ENCODE measurements around the gene LARP6. TPM values are rescaled to one million over a fixed set of nuclear protein-coding genes. Genes with fewer than 3 reads are reported as not detected.

LARP6 gene
- 17.5 and 22.6 TPM in 2 replicates for total RNA-seq
- long read RNA-seq, partial matches to known transcripts: 1 of 3 reads
- long read RNA-seq, other reads (novel, unspliced or antisense): 2 of 3 reads

- peaks cover 20% of the 10 kb centered on the region for H3K27me3 Mint-ChIP-seq
- H3K36me3 Mint-ChIP-seq (ENCODE audit: insufficient read depth): peaks cover 5% of the 10 kb centered on the region
- H3K4me1 Mint-ChIP-seq (ENCODE audit: low read depth): peaks cover 9% of the 10 kb centered on the region
- DNase-seq (ENCODE audit: low spot score, unreplicated experiment): peak; percentile 58
- no peak for TF ChIP-seq CTCF (IDR thresholded peaks at IDR 0.05; ENCODE audit: unreplicated experiment)
- H3K4me3 Mint-ChIP-seq (ENCODE audit: low read depth): peak within 1 kb of the TSS; percentile 92
- H3K27ac Mint-ChIP-seq: peak within 1 kb of the TSS; percentile 95
- H3K9me3 Mint-ChIP-seq (ENCODE audit: low read depth): no peaks in the 10 kb centered on the region
Observed at GRCh38 chr15:70853973-70854665, at the start of gene LARP6. Gene LARP6 (minus strand): TSS chr15:70854157. CDS start chr15:70854088, 69 bp downstream.

- no peak for DNase-seq (ENCODE audit: low spot score, unreplicated experiment)
- H3K27me3 Mint-ChIP-seq: no peaks in the 10 kb centered on the region
- no peak overlapping the region for H3K27ac Mint-ChIP-seq
- TF ChIP-seq CTCF (IDR thresholded peaks at IDR 0.05; ENCODE audit: unreplicated experiment): no peak
- H3K36me3 Mint-ChIP-seq (ENCODE audit: insufficient read depth): peaks cover 17% of the 10 kb centered on the region
- no peak overlapping the region for H3K4me3 Mint-ChIP-seq (ENCODE audit: low read depth)
- no peaks in the 10 kb centered on the region for H3K4me1 Mint-ChIP-seq (ENCODE audit: low read depth)
- H3K9me3 Mint-ChIP-seq (ENCODE audit: low read depth): peaks cover 11% of the 10 kb centered on the region
Observed at GRCh38 chr15:70902107-70902506, 48.1 kb upstream of the LARP6 start.

- peak; percentile 47 for TF ChIP-seq CTCF (IDR thresholded peaks at IDR 0.05; ENCODE audit: unreplicated experiment)
- peaks cover 15% of the 10 kb centered on the region for H3K4me1 Mint-ChIP-seq (ENCODE audit: low read depth)
- peak overlapping the region; percentile 99 for H3K4me3 Mint-ChIP-seq (ENCODE audit: low read depth)
- peak overlapping the region; percentile 92 for H3K27ac Mint-ChIP-seq
- H3K27me3 Mint-ChIP-seq: no peaks in the 10 kb centered on the region
- no peaks in the 10 kb centered on the region for H3K9me3 Mint-ChIP-seq (ENCODE audit: low read depth)
- DNase-seq (ENCODE audit: low spot score, unreplicated experiment): no peak
- H3K36me3 Mint-ChIP-seq (ENCODE audit: insufficient read depth): peaks cover 6% of the 10 kb centered on the region
Observed at GRCh38 chr15:70892912-70893560, 39.1 kb upstream of the LARP6 start.

GRCh38 chr15:70892002-70892911 is 38.3 kb upstream of the LARP6 start, which contains the start of the genes LRRC49 and THAP10:
Gene LRRC49 (plus strand): TSS chr15:70892826. CDS start chr15:70892895, 69 bp downstream.
Gene THAP10 (minus strand): TSS chr15:70892433. CDS start chr15:70892272, 161 bp downstream.
- TF ChIP-seq CTCF (IDR thresholded peaks at IDR 0.05; ENCODE audit: unreplicated experiment): no peak
- H3K9me3 Mint-ChIP-seq (ENCODE audit: low read depth): no peaks in the 10 kb centered on the region
- no peaks in the 10 kb centered on the region for H3K27me3 Mint-ChIP-seq
- DNase-seq (ENCODE audit: low spot score, unreplicated experiment): peak; percentile 68
- peak within 1 kb of the TSS; percentile 99 for H3K4me3 Mint-ChIP-seq (ENCODE audit: low read depth)
- H3K4me1 Mint-ChIP-seq (ENCODE audit: low read depth): peaks cover 15% of the 10 kb centered on the region
- peaks cover 8% of the 10 kb centered on the region for H3K36me3 Mint-ChIP-seq (ENCODE audit: insufficient read depth)
- H3K27ac Mint-ChIP-seq: peak within 1 kb of the TSS; percentile 92

- Mint-ChIP-seq H3K4me3 (ENCODE audit: low read depth) (no peak overlapping the region), H3K36me3 (ENCODE audit: insufficient read depth) (no peaks in the 10 kb centered on the region), H3K27ac (no peak overlapping the region), H3K27me3 (no peaks in the 10 kb centered on the region), H3K9me3 (ENCODE audit: low read depth) (no peaks in the 10 kb centered on the region), H3K4me1 (ENCODE audit: low read depth) (no peaks in the 10 kb centered on the region)
- no peak for DNase-seq (ENCODE audit: low spot score, unreplicated experiment)
- TF ChIP-seq CTCF (IDR thresholded peaks at IDR 0.05; ENCODE audit: unreplicated experiment): no peak
Observed at GRCh38 chr15:70882361-70882760, 28.4 kb upstream of the LARP6 start.
